B cell (primary cell): ENCODE measurements around the gene TTC22. TPM values are rescaled to one million over a fixed set of nuclear protein-coding genes. Genes with fewer than 3 reads are reported as not detected.

Experiments used
- ATAC-seq: fragments of 200-7000 bp; cut with Tn5 transposase; one replicate; pipeline ENCODE4 v1.10.0; 2021; ENCODE audit warnings: low read depth, mild to moderate bottlenecking, moderate number of reproducible peaks, moderate library complexity
- CTCF ChIA-PET: fragments of 350-600 bp; sonication (Branson Sonifier 250); formaldehyde crosslinking; loops from one replicate; lab custom pipeline; 2021; ENCODE audit warnings: antibody characterized with exemption, inconsistent platforms; lab: Charles Lee
- POLR2A ChIA-PET: fragments of 350-600 bp; sonication (Branson Sonifier 250); formaldehyde crosslinking; loops from one replicate; lab custom pipeline; 2021; ENCODE audit warnings: antibody characterized with exemption; lab: Charles Lee
- DNase-seq: peaks from one replicate; pipeline ENCODE4 v3.0.0; 2013
- H2AFZ ChIP-seq: 2 replicates; pipeline ENCODE4 v1.6.1; 2012; ENCODE audit warnings: mild to moderate bottlenecking, low read depth, low read length; ENCODE audit not compliant: insufficient read depth, poor library complexity, severe bottlenecking
- H3K27ac ChIP-seq, 2 donors: 1 replicate in 1 of 2; 2 replicates in 1 of 2; pipeline ENCODE4 v1.5.1; 2012 to 2013; ENCODE audit warnings: low read length in 2 of 2, mild to moderate bottlenecking in 2 of 2, moderate library complexity in 1 of 2
- H3K27me3 ChIP-seq, 4 experiments: fragments of 200-600 bp in 1 of 4; sonication (generic) in 1 of 4; replicated peaks in 1 of 4; 1 replicate in 2 of 4; 2 replicates in 2 of 4; pipeline versions ENCODE4 v1.6.1 to v1.7.0; 2013 to 2016; ENCODE audit warnings: low read length in 3 of 4, mild to moderate bottlenecking in 2 of 4, mixed read lengths in 1 of 4, moderate library complexity in 1 of 4; ENCODE audit not compliant: insufficient read depth in 4 of 4, control insufficient read depth in 3 of 4; ENCODE audit errors: control extremely low read depth in 1 of 4
- H3K36me3 ChIP-seq, 2 experiments: replicated peaks in 1 of 2; 1 replicate in 1 of 2; 2 replicates in 1 of 2; pipeline versions ENCODE4 v1.6.1 to v1.7.1; 2013; ENCODE audit warnings: low read length in 1 of 2; ENCODE audit not compliant: insufficient read depth in 2 of 2, control insufficient read depth in 1 of 2; ENCODE audit errors: control extremely low read depth in 1 of 2, extremely low read depth in 1 of 2
- H3K4me1 ChIP-seq, 2 donors: fragments of 200-600 bp in 1 of 2; sonication (generic) in 1 of 2; 1 replicate in 1 of 2; 2 replicates in 1 of 2; pipeline versions ENCODE4 v1.5.1 to v1.6.1; 2013 to 2017; ENCODE audit warnings: low read length in 2 of 2; ENCODE audit not compliant: control insufficient read depth in 2 of 2, insufficient read depth in 2 of 2
- H3K4me2 ChIP-seq: replicated peaks from 2 replicates; pipeline ENCODE3; 2012; ENCODE audit warnings: mild to moderate bottlenecking, low read depth, low read length; ENCODE audit not compliant: poor library complexity, severe bottlenecking
- H3K4me3 ChIP-seq, 5 experiments: fragments of 200-600 bp in 1 of 5; sonication (generic) in 1 of 5; 1 replicate in 3 of 5; 2 replicates in 2 of 5; pipeline versions ENCODE4 v1.5.1 to v1.7.0; 2011 to 2016; ENCODE audit warnings: low read length in 4 of 5, mild to moderate bottlenecking in 4 of 5, low read depth in 2 of 5, control low read depth in 1 of 5, moderate library complexity in 1 of 5; ENCODE audit not compliant: insufficient read depth in 1 of 5; ENCODE audit errors: control extremely low read depth in 1 of 5, extremely low read depth in 1 of 5
- H3K79me2 ChIP-seq: fragments of 200-600 bp; sonication (generic); one replicate; pipeline ENCODE4 v1.6.0; 2016; ENCODE audit warnings: low read length; ENCODE audit not compliant: control insufficient read depth, insufficient read depth
- H3K9ac ChIP-seq: fragments of 200-600 bp; sonication (generic); 2 replicates; pipeline ENCODE4 v1.6.1; 2017; ENCODE audit warnings: mild to moderate bottlenecking, low read length, moderate library complexity
- H3K9me3 ChIP-seq, 3 donors: one replicate each; pipeline versions ENCODE4 v1.6.1 to v1.7.1; 2013; ENCODE audit warnings: low read length in 2 of 3; ENCODE audit not compliant: control insufficient read depth in 2 of 3, insufficient read depth in 1 of 3; ENCODE audit errors: control extremely low read depth in 1 of 3
- H4K20me1 ChIP-seq: 2 replicates; pipeline ENCODE4 v1.6.0; 2012; ENCODE audit warnings: mild to moderate bottlenecking, low read length; ENCODE audit not compliant: insufficient read depth, control insufficient read depth, poor library complexity, severe bottlenecking
- H3K27ac Mint-ChIP-seq: one replicate; pipeline ENCODE4 v1.8.0; 2021; ENCODE audit warnings: mixed read lengths
- H3K27me3 Mint-ChIP-seq: one replicate; pipeline ENCODE4 v1.8.0; 2021; ENCODE audit warnings: mixed read lengths
- H3K4me1 Mint-ChIP-seq: one replicate; pipeline ENCODE4 v1.8.0; 2021; ENCODE audit warnings: mixed read lengths
- H3K4me3 Mint-ChIP-seq: one replicate; pipeline ENCODE4 v1.8.0; 2021; ENCODE audit warnings: mixed read lengths
- H3K9me3 Mint-ChIP-seq: one replicate; pipeline ENCODE4 v1.8.0; 2022; ENCODE audit warnings: mixed read lengths; ENCODE audit not compliant: insufficient read depth
- EZH2 ChIP-seq: IDR thresholded peaks from 2 replicates; pipeline ENCODE4 v1.6.1; 2012; ENCODE audit warnings: borderline replicate concordance, low read depth, mild to moderate bottlenecking, moderate library complexity, low read length; ENCODE audit not compliant: insufficient read depth, poor library complexity, severe bottlenecking
- WGBS: methylation state at CpG from one replicate; pipeline ENCODE4 v1.1.5; 2013; ENCODE audit warnings: missing lambda C conversion rate; ENCODE audit not compliant: insufficient coverage; 5-methylcytosine and 5-hydroxymethylcytosine counted together
- intact Hi-C: fragments of 100-400 bp; cut with micrococcal nuclease; formaldehyde crosslinking; loops from one replicate; pipeline ENCODE4 v1.10.0; 2022
- polyA plus RNA-seq: library from polyadenylated mRNA; depleted of rRNA; stranded (reverse); fragments of >200 nt; gene quantifications from 2 replicates; pipeline ENCODE4 v1.2.3, GENCODE V29; 2012
- total RNA-seq, 2 donors: library from RNA; stranded (reverse); fragments of 120-200 nt in 1 of 2; gene quantifications; 1 replicate in 1 of 2; 2 replicates in 1 of 2; pipeline versions ENCODE4 v1.2.3 to v1.2.4, GENCODE V29; 2013 to 2022
- TF ChIP-seq, protein P1 (sequence below): fragments of 200-600 bp; IDR thresholded peaks from one replicate; pipeline ENCODE4 v1.8.0; 2022; ENCODE audit warnings: antibody characterized with exemption, mild to moderate bottlenecking

The TTC22 gene
- total and polyA plus RNA-seq, 2 donors (not counting 1 experiment from before 2014, with no cell fraction given), result 7.8 to 10.9 TPM

GRCh38 chr1:54814571-54814970, 13.4 kb upstream of the TTC22 start:
- Mint-ChIP-seq H3K27me3 (no peaks in the 10 kb centered on the region), H3K4me3 (no peak overlapping the region), H3K9me3 (no peaks in the 10 kb centered on the region), H3K27ac (no peak overlapping the region), H3K4me1 (no peaks in the 10 kb centered on the region)
- Histone ChIP-seq H3K36me3 (no peaks in the 10 kb centered on the region), H3K9ac (no peak overlapping the region), H3K4me1 (no peaks in the 10 kb centered on the region), H2AFZ (no peak overlapping the region), H3K4me2 (no peak overlapping the region), H4K20me1 (no peaks in the 10 kb centered on the region), H3K9me3 (no peaks in the 10 kb centered on the region), H3K4me3 (no peak overlapping the region), H3K27me3 (no peaks in the 10 kb centered on the region), H3K27ac (no peak overlapping the region), H3K79me2 (no peaks in the 10 kb centered on the region)
- DNase-seq (no peak), ATAC-seq (no peak)
- POLR2A ChIA-PET, result no interaction called here
- 92% methylated on average over 3 of the region's 5 CpGs for WGBS
- no peak for TF ChIP-seq EZH2
- TF ChIP-seq, protein P1, sequence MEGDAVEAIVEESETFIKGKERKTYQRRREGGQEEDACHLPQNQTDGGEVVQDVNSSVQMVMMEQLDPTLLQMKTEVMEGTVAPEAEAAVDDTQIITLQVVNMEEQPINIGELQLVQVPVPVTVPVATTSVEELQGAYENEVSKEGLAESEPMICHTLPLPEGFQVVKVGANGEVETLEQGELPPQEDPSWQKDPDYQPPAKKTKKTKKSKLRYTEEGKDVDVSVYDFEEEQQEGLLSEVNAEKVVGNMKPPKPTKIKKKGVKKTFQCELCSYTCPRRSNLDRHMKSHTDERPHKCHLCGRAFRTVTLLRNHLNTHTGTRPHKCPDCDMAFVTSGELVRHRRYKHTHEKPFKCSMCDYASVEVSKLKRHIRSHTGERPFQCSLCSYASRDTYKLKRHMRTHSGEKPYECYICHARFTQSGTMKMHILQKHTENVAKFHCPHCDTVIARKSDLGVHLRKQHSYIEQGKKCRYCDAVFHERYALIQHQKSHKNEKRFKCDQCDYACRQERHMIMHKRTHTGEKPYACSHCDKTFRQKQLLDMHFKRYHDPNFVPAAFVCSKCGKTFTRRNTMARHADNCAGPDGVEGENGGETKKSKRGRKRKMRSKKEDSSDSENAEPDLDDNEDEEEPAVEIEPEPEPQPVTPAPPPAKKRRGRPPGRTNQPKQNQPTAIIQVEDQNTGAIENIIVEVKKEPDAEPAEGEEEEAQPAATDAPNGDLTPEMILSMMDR, result no peak
- intact Hi-C loops, result loop anchor here (5.0 kb wide), 1 partner anchor 857 kb away; no protein-coding TSS in a partner anchor
- CTCF ChIA-PET, result interaction anchor here (1.0 kb wide), 1 partner anchor 745 kb away, joined by 3 read pairs; no protein-coding TSS in a partner anchor

DNA sequence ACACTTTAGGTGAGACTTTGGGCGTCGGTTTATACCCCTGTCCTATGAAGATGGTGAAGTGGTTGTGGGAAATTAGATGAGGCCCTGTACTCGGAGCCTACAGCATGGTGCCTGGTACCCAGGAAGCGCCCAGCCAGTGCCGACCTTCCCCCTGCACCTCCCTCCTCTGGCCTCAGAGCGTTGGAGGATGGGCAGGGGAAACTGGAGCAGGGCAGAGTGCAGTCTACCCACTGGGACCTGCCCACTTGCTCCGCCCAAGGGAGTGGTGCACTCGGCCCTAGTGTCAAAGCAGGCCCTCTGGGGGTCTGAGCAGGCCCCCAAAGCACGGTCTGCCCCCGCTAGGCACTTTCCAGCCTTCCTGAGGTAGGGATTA, 13.0 kb upstream of the TTC22 start:
- H3K27me3 ChIP-seq, result no peaks in the 10 kb centered on the region
- no peaks in the 10 kb centered on the region for H3K9me3 ChIP-seq
- no peak overlapping the region for H2AFZ ChIP-seq
- Mint-ChIP-seq H3K27ac (no peak overlapping the region), H3K9me3 (no peaks in the 10 kb centered on the region), H3K27me3 (no peaks in the 10 kb centered on the region), H3K4me1 (no peaks in the 10 kb centered on the region), H3K4me3 (no peak overlapping the region)
- WGBS, result 95% methylated on average over 10 of the region's 10 CpGs
- H4K20me1 ChIP-seq, result no peaks in the 10 kb centered on the region
- TF ChIP-seq EZH2, result no peak
- TF ChIP-seq, protein P1, result no peak
- ATAC-seq, result no peak
- H3K27ac ChIP-seq, result no peak overlapping the region
- DNase-seq, result no peak
- no peak overlapping the region for H3K9ac ChIP-seq
- H3K4me2 ChIP-seq, result no peak overlapping the region
- ChIA-PET POLR2A (no interaction called here), CTCF (interaction anchor here (0.7 kb wide), 1 partner anchor 13 kb away, joined by 3 read pairs; the partner anchor contains the start of gene TTC22)
- intact Hi-C loops, result loop anchor here (5.0 kb wide), 1 partner anchor 857 kb away; no protein-coding TSS in a partner anchor
- H3K36me3 ChIP-seq, result no peaks in the 10 kb centered on the region
- no peak overlapping the region for H3K4me3 ChIP-seq
- no peaks in the 10 kb centered on the region for H3K4me1 ChIP-seq
- no peaks in the 10 kb centered on the region for H3K79me2 ChIP-seq
